Measurements from ENCODE around the gene TGIF2. TPM values are rescaled to one million over a fixed set of nuclear protein-coding genes. Genes with fewer than 3 reads are reported as not detected.
"Not testable (repeated sequence)": the region's sequence is repeated elsewhere in the genome, so short reads cannot be mapped to it uniquely, and the experiment has no call there.

TGIF2 gene
- total and polyA plus RNA-seq, 9 of the 15 experiments (the other 6 are each of a cell fraction or from before 2014, with no cell fraction given), result 6.8 to 27.8 (median 15.7) TPM

DNA sequence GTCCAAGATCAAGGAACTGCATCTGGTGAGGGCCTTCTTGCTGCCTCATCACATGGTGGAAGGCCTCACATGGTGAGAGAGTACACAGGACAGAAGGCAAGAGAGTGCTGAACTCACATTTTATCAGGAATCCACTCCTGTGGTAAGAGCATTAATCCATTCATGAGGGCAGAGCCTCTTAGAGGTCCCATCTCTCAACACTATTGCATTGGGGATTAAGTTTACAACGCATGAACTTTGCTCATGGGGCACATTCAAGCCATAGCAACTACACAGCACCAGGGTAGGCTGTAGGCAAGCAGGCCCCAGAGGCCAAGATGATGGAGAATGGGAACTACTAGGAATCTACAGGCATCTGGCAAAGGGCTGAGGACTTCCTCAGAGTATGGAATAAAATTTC, 10.0 kb upstream of the TGIF2 start (continued):
- TF ChIP-seq, protein P1, sequence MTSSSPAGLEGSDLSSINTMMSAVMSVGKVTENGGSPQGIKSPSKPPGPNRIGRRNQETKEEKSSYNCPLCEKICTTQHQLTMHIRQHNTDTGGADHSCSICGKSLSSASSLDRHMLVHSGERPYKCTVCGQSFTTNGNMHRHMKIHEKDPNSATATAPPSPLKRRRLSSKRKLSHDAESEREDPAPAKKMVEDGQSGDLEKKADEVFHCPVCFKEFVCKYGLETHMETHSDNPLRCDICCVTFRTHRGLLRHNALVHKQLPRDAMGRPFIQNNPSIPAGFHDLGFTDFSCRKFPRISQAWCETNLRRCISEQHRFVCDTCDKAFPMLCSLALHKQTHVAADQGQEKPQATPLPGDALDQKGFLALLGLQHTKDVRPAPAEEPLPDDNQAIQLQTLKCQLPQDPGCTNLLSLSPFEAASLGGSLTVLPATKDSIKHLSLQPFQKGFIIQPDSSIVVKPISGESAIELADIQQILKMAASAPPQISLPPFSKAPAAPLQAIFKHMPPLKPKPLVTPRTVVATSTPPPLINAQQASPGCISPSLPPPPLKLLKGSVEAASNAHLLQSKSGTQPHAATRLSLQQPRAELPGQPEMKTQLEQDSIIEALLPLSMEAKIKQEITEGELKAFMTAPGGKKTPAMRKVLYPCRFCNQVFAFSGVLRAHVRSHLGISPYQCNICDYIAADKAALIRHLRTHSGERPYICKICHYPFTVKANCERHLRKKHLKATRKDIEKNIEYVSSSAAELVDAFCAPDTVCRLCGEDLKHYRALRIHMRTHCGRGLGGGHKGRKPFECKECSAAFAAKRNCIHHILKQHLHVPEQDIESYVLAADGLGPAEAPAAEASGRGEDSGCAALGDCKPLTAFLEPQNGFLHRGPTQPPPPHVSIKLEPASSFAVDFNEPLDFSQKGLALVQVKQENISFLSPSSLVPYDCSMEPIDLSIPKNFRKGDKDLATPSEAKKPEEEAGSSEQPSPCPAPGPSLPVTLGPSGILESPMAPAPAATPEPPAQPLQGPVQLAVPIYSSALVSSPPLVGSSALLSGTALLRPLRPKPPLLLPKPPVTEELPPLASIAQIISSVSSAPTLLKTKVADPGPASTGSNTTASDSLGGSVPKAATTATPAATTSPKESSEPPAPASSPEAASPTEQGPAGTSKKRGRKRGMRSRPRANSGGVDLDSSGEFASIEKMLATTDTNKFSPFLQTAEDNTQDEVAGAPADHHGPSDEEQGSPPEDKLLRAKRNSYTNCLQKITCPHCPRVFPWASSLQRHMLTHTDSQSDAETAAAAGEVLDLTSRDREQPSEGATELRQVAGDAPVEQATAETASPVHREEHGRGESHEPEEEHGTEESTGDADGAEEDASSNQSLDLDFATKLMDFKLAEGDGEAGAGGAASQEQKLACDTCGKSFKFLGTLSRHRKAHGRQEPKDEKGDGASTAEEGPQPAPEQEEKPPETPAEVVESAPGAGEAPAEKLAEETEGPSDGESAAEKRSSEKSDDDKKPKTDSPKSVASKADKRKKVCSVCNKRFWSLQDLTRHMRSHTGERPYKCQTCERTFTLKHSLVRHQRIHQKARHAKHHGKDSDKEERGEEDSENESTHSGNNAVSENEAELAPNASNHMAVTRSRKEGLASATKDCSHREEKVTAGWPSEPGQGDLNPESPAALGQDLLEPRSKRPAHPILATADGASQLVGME (CRISPR knock-in tag; IDR thresholded peaks at IDR 0.05), result no peak
- TF ChIP-seq ZFX (CRISPR knock-in tag; IDR thresholded peaks at IDR 0.05), result no peak
- TF ChIP-seq SETDB1 (IDR thresholded peaks at IDR 0.05; ENCODE audit: low read length), result no peak
- no peak for TF ChIP-seq POLR2H (tag; IDR thresholded peaks at IDR 0.05; ENCODE audit: low read depth)
- no peak for TF ChIP-seq RAD21 (CRISPR knock-in tag; conservative IDR thresholded peaks at IDR 0.05 in 1 of 2, IDR thresholded peaks at IDR 0.05 in 1 of 2)

DNA sequence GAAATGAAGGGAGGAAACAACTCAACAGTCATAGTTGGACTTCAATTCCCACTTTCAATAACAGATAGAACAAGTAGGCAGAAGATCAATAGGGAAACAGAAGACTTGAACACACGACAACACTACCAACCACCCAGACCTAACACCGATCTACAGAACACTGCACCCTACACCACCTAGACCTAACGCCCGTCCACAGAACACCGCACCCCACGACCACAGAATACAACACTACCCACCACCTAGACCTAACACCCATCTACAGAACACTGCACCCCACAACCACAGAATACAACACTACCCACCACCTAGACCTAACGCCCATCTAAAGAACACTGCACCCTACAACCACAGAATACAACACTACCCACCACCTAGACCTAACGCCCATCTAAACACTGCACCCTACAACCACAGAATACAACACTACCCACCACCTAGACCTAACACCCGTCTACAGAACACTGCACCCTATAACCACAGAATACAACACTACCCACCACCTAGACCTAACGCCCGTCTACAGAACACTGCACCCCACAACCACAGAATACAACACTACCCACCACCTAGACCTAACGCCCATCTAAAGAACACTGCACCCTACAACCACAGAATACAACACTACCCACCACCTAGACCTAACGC, 9.2 kb upstream of the TGIF2 start:
- H3K9ac ChIP-seq (ENCODE audit: insufficient read depth in 1 of 2, low read depth in 2 of 2, low read length in 2 of 2); DNase-seq (ENCODE audit: extremely low read depth in 1 of 4, low spot score in 3 of 4); FAIRE-seq; H4K20me1 ChIP-seq (replicated peaks; ENCODE audit: control insufficient read depth, insufficient read depth, low read length); H3K79me2 ChIP-seq (ENCODE audit: control insufficient read depth, insufficient read depth, low read length); H2AFZ ChIP-seq (ENCODE audit: low read depth, low read length); H3K36me3 ChIP-seq (ENCODE audit: control insufficient read depth, insufficient read depth, low read length); BruUV-seq (replicated peaks); H3K9me3 ChIP-seq (replicated peaks; ENCODE audit: control insufficient read depth, insufficient read depth, low read depth, low read length); ATAC-seq; POLR2A ChIA-PET; CTCF ChIA-PET (ENCODE audit: low intra/inter-chr PET ratio); H3K4me1 ChIP-seq (replicated peaks in 1 of 2; ENCODE audit: control insufficient read depth in 2 of 2, insufficient read depth in 2 of 2, low read length in 2 of 2); H3K27me3 ChIP-seq (ENCODE audit: control insufficient read depth in 2 of 2, insufficient read depth in 2 of 2, low read length in 2 of 2); H3K27ac ChIP-seq (ENCODE audit: extremely low read depth, low read depth, low read length); H3K4me2 ChIP-seq (ENCODE audit: insufficient read depth, low read length); intact Hi-C loops (cut with micrococcal nuclease); H3K4me3 ChIP-seq; H3K9me1 ChIP-seq (ENCODE audit: control insufficient read depth, insufficient read depth, low read length); in situ Hi-C loops (cut with MboI): not testable (repeated sequence)
- 33% methylated on average over 10 of the region's 13 CpGs for WGBS (ENCODE audit: insufficient coverage, low coverage, missing lambda C conversion rate)

DNA sequence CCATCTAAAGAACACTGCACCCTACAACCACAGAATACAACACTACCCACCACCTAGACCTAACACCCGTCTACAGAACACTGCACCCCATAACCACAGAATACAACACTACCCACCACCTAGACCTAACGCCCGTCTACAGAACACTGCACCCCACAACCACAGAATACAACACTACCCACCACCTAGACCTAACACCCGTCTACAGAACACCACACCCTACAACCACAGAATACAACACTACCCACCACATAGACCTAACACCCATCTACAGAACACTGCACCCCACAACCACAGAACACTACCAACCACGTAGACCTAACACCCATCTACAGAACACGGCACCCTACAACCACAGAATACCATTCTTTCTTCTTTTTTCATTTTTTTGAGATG, 8.7 kb upstream of the TGIF2 start:
- H3K27ac ChIP-seq (ENCODE audit: extremely low read depth, low read depth, low read length); H3K9ac ChIP-seq (ENCODE audit: insufficient read depth in 1 of 2, low read depth in 2 of 2, low read length in 2 of 2); H3K36me3 ChIP-seq (ENCODE audit: control insufficient read depth, insufficient read depth, low read length); CTCF ChIA-PET (ENCODE audit: low intra/inter-chr PET ratio); H3K4me2 ChIP-seq (ENCODE audit: insufficient read depth, low read length); H3K4me3 ChIP-seq; H3K4me1 ChIP-seq (replicated peaks in 1 of 2; ENCODE audit: control insufficient read depth in 2 of 2, insufficient read depth in 2 of 2, low read length in 2 of 2); H3K9me1 ChIP-seq (ENCODE audit: control insufficient read depth, insufficient read depth, low read length); FAIRE-seq; POLR2A ChIA-PET; DNase-seq (ENCODE audit: extremely low read depth in 1 of 4, low spot score in 3 of 4); BruUV-seq (replicated peaks); H2AFZ ChIP-seq (ENCODE audit: low read depth, low read length); H3K79me2 ChIP-seq (ENCODE audit: control insufficient read depth, insufficient read depth, low read length); intact Hi-C loops (cut with micrococcal nuclease); in situ Hi-C loops (cut with MboI); H4K20me1 ChIP-seq (replicated peaks; ENCODE audit: control insufficient read depth, insufficient read depth, low read length); ATAC-seq; H3K9me3 ChIP-seq (replicated peaks; ENCODE audit: control insufficient read depth, insufficient read depth, low read depth, low read length); H3K27me3 ChIP-seq (ENCODE audit: control insufficient read depth in 2 of 2, insufficient read depth in 2 of 2, low read length in 2 of 2): not testable (repeated sequence)
- WGBS (ENCODE audit: insufficient coverage, low coverage, missing lambda C conversion rate), result 28% methylated on average over 6 of the region's 6 CpGs

Data from K562 (cell line).